H1 (cell line): Measurements from ENCODE around the gene CFAP92. TPM values are rescaled to one million over a fixed set of nuclear protein-coding genes. Genes with fewer than 3 reads are reported as not detected.

ENCODE experiments used
- HDAC6 ChIP-seq: IDR thresholded peaks from one replicate; pipeline ENCODE4 v1.7.1; 2012; ENCODE audit warnings: low read depth, mild to moderate bottlenecking, inconsistent platforms, low read length, moderate library complexity
- JUND ChIP-seq: IDR thresholded peaks from 2 replicates; pipeline ENCODE4 v1.6.1; 2011; ENCODE audit warnings: mild to moderate bottlenecking, improper control_type of control experiment, low read length
- KDM4A ChIP-seq: IDR thresholded peaks from one replicate; pipeline ENCODE4 v1.7.1; 2012; ENCODE audit warnings: low read depth, mild to moderate bottlenecking, moderate library complexity, low read length, inconsistent platforms; ENCODE audit not compliant: severe bottlenecking
- SIX5 ChIP-seq: IDR thresholded peaks from 2 replicates; pipeline ENCODE4 v1.6.1; 2011; ENCODE audit warnings: mild to moderate bottlenecking, low read depth, low read length
- TAF7 ChIP-seq: optimal IDR thresholded peaks from 2 replicates; pipeline ENCODE3; 2011; ENCODE audit warnings: low read depth, mild to moderate bottlenecking, inconsistent platforms, low read length, moderate library complexity, borderline replicate concordance
- ZNF274 ChIP-seq: IDR thresholded peaks from 2 replicates; pipeline ENCODE4 v1.7.0; 2012; ENCODE audit warnings: low read length, borderline replicate concordance; ENCODE audit errors: extremely low read depth
- polyA plus RNA-seq, 7 experiments: library from polyadenylated mRNA; depleted of rRNA in 3 of 7; stranded (reverse) in 5 of 7; unstranded in 2 of 7; fragments of >200 nt in 5 of 7; fragments of 200-250 nt in 2 of 7; gene quantifications; 1 replicate in 5 of 7; 2 replicates in 1 of 7; 4 replicates in 1 of 7; pipeline versions ENCODE4 v1.2.1 to v1.2.3, GENCODE V29; 2011 to 2013; ENCODE audit warnings: missing spikeins in 2 of 7, mixed read lengths in 2 of 7
- total RNA-seq: library from RNA; stranded (reverse); fragmentation: NEBNext Ultra II Directional; extraction: Animal tissue kit (Norgen Biotek cat#: 25700); gene quantifications from 2 replicates; pipeline ENCODE4 v1.2.1, GENCODE V29; 2021

CFAP92 gene
- total and polyA plus RNA-seq, 2 of the 8 experiments (the other 6 are each of a cell fraction or from before 2014, with no cell fraction given): 0.77 to 2.0 TPM

DNA sequence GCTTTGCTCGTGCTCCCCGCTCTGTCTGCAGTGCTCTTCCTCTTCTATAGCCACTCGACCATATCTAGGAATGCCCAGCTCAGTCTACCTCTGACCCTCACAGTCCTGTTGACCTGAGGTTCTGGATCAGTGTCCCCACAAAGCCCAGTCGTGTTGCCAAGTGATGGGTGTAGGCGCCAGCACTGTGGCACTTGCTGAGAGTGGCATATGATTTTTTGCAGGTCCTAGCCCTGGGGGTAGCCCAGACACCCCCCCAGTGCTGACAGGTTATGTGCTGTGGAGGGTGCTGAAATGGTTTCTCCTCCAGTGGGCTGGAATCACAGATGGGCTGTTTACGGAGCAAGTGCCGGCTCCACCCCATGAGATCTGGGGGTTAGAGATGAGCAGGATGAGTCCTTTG lies 82.0 kb downstream of the CFAP92 start (continued):
- TF ChIP-seq TAF7 (no peak), ZNF274 (no peak), HDAC6 (no peak), JUND (no peak), SIX5 (no peak), KDM4A (no peak)
- TF ChIP-seq, all 59 proteins: peak for 0
